Measurements from ENCODE around the gene CDH13. TPM values are rescaled to one million over a fixed set of nuclear protein-coding genes. Genes with fewer than 3 reads are reported as not detected.

The CDH13 gene
- total and polyA plus RNA-seq, 9 of the 15 experiments (the other 6 are each of a cell fraction or from before 2014, with no cell fraction given): 0.03 TPM; not detected in 8

GRCh38 chr16:82761236-82761635, 134.5 kb downstream of the CDH13 start:
- H3K9me3 ChIP-seq (replicated peaks; ENCODE audit: control insufficient read depth, insufficient read depth, low read depth, low read length): no peaks in the 10 kb centered on the region
- no peak overlapping the region for H2AFZ ChIP-seq (ENCODE audit: low read depth, low read length)
- in situ Hi-C loops (cut with MboI) (no loop called here), intact Hi-C loops (cut with micrococcal nuclease) (no loop called here)
- DNase-seq (ENCODE audit: extremely low read depth in 1 of 4, low spot score in 3 of 4) (no peak), FAIRE-seq (no peak), ATAC-seq (no peak)
- no peaks in the 10 kb centered on the region for H3K9me1 ChIP-seq (ENCODE audit: control insufficient read depth, insufficient read depth, low read length)
- H3K79me2 ChIP-seq (ENCODE audit: control insufficient read depth, insufficient read depth, low read length): no peaks in the 10 kb centered on the region
- H3K4me1 ChIP-seq (replicated peaks in 1 of 2; ENCODE audit: control insufficient read depth in 2 of 2, insufficient read depth in 2 of 2, low read length in 2 of 2): no peaks in the 10 kb centered on the region
- H3K4me3 ChIP-seq: no peak overlapping the region
- H4K20me1 ChIP-seq (replicated peaks; ENCODE audit: control insufficient read depth, insufficient read depth, low read length): no peaks in the 10 kb centered on the region
- no peak for TF ChIP-seq NFRKB (IDR thresholded peaks at IDR 0.05; ENCODE audit: low read depth)
- TF ChIP-seq ZSCAN32 (CRISPR knock-in tag; IDR thresholded peaks at IDR 0.05): no peak
- no peak for TF ChIP-seq SMARCB1 (IDR thresholded peaks at IDR 0.05; ENCODE audit: insufficient read length, low read depth)
- no peak for TF ChIP-seq HCFC1 (IDR thresholded peaks at IDR 0.05; ENCODE audit: low read depth, low read length)
- TF ChIP-seq FOXA1 (IDR thresholded peaks at IDR 0.05; ENCODE audit: borderline replicate concordance): no peak
- no peak for TF ChIP-seq HDAC2 (IDR thresholded peaks at IDR 0.05)
- TF ChIP-seq NR2F6 (CRISPR knock-in tag; IDR thresholded peaks at IDR 0.05): no peak
- no peak for TF ChIP-seq SLC30A9 (CRISPR knock-in tag; IDR thresholded peaks at IDR 0.05)
- TF ChIP-seq, protein P1, sequence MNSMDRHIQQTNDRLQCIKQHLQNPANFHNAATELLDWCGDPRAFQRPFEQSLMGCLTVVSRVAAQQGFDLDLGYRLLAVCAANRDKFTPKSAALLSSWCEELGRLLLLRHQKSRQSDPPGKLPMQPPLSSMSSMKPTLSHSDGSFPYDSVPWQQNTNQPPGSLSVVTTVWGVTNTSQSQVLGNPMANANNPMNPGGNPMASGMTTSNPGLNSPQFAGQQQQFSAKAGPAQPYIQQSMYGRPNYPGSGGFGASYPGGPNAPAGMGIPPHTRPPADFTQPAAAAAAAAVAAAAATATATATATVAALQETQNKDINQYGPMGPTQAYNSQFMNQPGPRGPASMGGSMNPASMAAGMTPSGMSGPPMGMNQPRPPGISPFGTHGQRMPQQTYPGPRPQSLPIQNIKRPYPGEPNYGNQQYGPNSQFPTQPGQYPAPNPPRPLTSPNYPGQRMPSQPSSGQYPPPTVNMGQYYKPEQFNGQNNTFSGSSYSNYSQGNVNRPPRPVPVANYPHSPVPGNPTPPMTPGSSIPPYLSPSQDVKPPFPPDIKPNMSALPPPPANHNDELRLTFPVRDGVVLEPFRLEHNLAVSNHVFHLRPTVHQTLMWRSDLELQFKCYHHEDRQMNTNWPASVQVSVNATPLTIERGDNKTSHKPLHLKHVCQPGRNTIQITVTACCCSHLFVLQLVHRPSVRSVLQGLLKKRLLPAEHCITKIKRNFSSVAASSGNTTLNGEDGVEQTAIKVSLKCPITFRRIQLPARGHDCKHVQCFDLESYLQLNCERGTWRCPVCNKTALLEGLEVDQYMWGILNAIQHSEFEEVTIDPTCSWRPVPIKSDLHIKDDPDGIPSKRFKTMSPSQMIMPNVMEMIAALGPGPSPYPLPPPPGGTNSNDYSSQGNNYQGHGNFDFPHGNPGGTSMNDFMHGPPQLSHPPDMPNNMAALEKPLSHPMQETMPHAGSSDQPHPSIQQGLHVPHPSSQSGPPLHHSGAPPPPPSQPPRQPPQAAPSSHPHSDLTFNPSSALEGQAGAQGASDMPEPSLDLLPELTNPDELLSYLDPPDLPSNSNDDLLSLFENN (IDR thresholded peaks at IDR 0.05; ENCODE audit: low read depth in 2 of 2, low read length in 2 of 2): no peak
- no peak for TF ChIP-seq TCF7 (IDR thresholded peaks at IDR 0.05; ENCODE audit: borderline replicate concordance)
- TF ChIP-seq CBFA2T3 (IDR thresholded peaks at IDR 0.05): no peak
- no peaks in the 10 kb centered on the region for H3K27me3 ChIP-seq (ENCODE audit: control insufficient read depth in 2 of 2, insufficient read depth in 2 of 2, low read length in 2 of 2)
- H3K9ac ChIP-seq (ENCODE audit: insufficient read depth in 1 of 2, low read depth in 2 of 2, low read length in 2 of 2): no peak overlapping the region
- ChIA-PET POLR2A (no interaction called here), CTCF (ENCODE audit: low intra/inter-chr PET ratio) (no interaction called here)
- no peak overlapping the region for H3K4me2 ChIP-seq (ENCODE audit: insufficient read depth, low read length)
- no TSS peak for BruUV-seq (replicated peaks)
- WGBS (ENCODE audit: insufficient coverage, low coverage, missing lambda C conversion rate): 2% methylated on average over 4 of the region's 4 CpGs
- H3K36me3 ChIP-seq (ENCODE audit: control insufficient read depth, insufficient read depth, low read length): no peaks in the 10 kb centered on the region
- H3K27ac ChIP-seq (ENCODE audit: extremely low read depth, low read depth, low read length): no peak overlapping the region

Data from K562 (cell line).